HG02798 (cell line): Measurements from ENCODE around the gene UTP11.
"Not testable (repeated sequence)": the region's sequence is repeated elsewhere in the genome, so short reads cannot be mapped to it uniquely, and the experiment has no call there.

Experiments
- ATAC-seq: cut with Tn5 transposase; IDR thresholded peaks from one replicate; pipeline ENCODE4 v1.9.1; 2021; ENCODE audit warnings: mild to moderate bottlenecking; ENCODE audit not compliant: unreplicated experiment, poor library complexity

UTP11 gene

DNA sequence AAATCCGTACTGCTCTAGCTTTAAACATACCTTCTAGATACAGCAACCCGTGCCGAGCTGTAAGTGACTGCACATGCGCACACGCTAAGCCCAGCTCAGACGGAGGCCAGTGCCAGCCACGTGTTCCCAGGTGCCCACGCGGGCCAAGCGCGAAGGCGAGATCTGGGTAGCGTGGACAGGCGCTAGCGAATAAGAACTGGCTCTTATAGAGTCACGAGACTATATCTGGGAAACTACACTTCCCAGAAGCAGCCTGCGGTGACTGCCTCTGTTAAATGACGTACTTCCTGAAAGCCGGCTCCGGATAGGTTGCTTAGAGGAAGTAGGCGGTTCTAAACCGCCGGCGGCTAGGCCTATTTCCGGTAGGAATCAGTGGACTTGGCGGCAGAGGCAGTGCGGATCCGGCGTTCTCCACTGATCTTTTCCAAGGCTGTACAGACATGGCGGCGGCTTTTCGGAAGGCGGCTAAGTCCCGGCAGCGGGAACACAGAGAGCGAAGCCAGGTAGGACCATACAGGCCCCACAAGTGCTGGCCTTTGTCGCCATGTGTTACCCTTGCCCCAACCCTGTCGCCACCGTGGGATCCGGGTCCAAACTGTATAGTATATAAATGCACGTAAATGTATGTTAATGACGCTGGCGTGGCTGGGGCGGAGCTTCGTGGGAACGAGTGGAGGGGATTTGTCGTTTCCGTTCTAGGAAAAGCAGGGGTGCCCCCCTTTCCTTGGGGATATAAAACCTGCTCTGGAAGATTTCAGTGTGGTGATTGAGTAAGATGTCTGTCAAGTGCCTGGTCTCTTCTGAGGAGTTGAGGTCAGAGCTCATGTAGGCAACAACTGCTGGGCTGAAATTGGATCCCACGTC lies at the start of gene UTP11:
TSS of gene UTP11 (plus strand) at position 372 of the 864 bp plus-strand sequence. CDS start at position 441, 69 bp downstream.
- peak; percentile 97 for ATAC-seq

DNA sequence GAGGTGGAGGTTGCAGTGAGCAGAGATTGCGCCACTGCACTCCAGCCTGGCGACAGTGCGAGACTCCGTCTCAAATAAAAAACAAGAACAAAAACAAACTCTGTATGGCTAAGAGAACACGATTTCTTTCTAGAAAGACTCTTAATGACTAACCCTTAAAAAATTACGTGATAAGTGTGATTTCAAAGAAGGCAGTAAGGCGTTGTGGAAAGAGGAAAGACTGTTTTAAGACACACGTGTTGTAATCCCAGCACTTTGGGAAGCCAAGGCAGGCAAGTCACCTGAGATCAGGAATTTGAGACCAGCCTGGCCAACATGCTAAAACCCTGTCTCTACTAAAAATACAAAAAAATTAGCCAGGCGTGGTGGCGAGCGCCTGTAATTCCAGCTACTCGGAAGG lies 48.4 kb upstream of the UTP11 start:
- not testable (repeated sequence) for ATAC-seq

GRCh38 chr1:37965301-37965700 lies 47.2 kb upstream of the UTP11 start:
- no peak for ATAC-seq

DNA sequence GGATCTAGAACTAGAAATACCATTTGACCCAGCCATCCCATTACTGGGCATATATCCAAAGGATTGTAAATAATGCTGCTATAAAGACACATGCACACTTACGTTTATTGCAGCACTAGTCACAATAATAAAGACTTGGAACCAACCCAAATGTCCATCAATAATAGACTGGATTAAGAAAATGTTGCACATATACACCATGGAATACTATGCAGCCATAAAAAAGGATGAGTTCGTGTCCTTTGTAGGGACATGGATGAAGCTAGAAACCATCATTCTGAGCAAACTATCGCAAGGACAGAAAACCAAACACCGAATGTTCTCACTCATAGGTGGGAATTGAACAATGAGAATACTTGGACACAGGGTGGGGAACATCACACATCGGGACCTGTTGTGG lies 38.9 kb upstream of the UTP11 start:
- not testable (repeated sequence) for ATAC-seq

DNA sequence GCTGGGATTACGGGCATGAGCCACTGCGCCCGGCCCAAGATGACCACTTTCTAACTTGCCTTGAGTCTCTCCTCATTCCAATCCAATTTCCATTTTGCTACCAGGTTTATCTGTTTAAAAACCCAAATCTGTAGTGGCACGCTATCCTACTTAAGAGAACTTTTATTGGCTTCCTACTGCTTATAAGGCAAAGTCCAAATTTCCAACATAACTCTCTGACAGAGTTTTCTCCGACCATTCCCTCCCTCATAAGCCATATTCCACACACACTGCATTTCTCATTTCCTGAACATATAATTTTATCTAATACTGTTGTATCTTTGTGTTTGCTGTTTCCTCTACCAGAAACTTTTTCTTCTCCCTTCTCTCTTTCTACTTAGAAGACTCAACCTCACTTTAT lies 38.0 kb upstream of the UTP11 start:
- ATAC-seq: no peak

DNA sequence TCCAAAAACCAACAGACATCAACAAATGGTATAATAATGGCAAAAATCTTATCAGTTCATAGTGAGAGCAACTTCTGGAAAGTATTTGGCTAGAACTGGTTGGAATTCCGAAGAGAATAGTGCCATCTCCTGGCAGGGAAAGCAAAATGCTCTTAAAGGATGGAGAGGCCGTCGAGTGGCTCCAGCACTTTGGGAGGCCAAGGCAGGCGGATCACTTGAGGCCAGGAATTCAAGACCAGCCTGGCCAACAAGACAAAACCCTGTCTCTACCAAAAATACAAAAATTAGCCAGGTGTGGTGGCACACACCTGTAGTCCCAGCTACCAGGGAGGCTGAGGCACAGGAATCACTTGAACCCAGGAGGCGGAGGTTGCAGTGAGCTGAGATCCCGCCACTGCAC lies 37.5 kb upstream of the UTP11 start:
- not testable (repeated sequence) for ATAC-seq

- no peak for ATAC-seq
Observed at GRCh38 chr1:37978541-37978940, 34.0 kb upstream of the UTP11 start.

DNA sequence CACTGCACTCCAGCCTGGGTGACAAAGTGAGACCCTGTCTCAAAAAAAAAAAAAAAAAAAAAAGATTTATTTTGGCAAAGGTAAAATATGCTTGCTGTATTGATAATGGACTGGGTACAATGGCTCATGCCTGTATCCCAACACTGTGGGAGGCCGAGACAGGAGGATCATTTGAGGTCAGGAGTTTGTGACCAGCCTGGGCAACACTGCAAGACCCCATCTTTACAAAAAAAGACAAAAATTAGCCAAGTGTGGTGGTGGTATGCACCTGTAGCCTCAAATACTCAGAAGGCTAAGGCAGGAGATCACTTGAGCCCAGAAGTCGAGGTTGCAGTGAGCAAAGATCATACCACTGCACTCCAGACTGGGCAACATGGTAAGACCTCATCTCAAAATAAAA lies 29.0 kb upstream of the UTP11 start:
- no peak for ATAC-seq

GRCh38 chr1:37987679-37988078 lies 24.9 kb upstream of the UTP11 start:
- ATAC-seq: no peak

GRCh38 chr1:37989361-37989930 lies 23.1 kb upstream of the UTP11 start:
- ATAC-seq: peak; percentile 13

DNA sequence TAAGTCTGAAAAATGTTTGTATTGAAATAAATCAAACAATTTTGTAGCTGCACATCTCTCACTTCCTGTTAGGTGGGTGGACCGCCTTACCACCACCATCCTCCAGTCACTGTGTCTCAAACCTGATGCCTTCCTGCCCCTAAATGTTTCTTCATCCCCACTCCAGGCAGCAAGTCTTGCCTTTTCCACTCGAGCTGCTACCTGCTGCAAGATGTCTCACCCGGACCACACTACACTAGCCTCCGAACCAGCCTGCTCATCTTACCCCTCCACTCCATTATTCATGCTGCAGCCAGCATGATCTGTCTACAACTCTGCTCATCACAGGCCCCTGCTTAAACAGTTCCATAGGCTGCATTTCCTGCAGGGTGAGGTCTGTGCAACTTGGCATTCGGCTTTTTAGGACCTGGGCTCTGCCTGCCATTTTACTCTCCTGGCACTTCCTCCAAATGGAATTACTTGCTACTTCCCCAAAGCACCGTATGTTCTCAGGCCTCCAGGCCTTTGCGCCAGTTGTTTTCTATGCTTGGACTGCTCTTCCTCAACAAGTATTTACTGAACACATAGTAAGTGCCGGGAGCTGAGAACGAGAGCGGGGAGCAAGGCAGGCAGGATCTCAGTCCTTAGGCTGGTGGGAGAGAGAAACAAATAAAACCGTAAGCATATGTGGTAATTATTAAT lies 17.5 kb upstream of the UTP11 start:
- no peak for ATAC-seq

DNA sequence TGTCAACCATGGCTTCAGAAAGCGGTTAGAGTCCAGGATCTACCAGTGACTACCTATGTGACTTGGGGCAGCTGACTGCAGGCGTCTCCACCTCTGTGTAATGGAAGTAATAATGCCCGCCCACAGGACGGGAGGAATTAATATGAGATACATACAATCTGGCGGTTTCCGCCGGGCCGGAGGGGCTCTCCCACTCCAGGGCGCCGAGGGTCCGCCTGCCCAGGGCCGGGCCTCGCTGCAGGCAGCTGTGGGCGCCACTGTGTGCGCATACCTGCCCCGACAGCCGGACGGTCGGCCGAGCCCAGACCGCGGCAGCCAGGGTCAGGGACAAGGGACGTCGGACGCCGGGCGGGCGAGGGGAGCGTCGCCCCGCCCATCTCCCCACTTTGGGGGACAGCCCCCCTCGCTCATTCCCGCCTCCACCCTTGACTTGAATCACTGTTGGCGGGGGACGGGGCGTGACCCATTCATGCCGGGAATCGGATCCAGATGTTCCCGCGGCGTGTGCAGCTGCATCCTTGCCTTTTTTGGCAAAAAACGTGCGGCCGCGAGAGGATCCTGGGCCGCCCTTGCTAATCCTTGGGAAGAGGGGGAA lies 16.7 kb upstream of the UTP11 start:
- ATAC-seq: no peak

GRCh38 chr1:37997256-37998088 lies 15.1 kb upstream of the UTP11 start:
- ATAC-seq: no peak

DNA sequence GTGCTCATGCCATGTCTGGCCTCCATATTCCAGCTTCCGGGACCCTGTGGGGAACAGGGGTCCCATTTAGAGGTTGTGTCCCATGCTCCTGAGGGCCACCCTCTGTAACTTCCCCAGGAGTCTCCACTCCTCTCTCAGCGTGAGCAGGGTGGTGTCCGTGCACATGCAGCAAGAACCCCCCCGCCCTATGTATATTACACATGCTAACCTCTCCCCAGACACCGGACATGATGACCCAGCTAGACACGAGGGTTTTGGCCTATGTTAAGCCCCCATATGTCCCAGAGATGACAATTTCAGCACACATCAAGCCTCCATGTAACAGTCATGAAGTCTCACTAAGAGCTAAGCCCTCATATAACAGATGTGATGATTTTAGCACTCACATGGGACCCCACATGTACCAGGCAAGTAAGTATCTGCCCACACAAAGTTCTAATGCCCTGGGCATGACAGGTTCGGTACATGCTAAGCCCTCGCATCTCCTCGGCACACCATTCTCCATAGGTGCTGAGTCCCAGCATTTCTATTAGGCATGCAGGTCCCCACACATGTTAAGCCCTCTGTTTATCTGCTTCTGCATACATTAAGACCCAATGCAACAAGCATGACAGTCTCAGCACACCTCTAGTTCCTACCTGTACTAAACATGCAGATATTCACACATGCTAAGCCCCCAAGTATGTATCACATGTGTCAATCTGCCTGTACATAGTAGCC lies 14.3 kb upstream of the UTP11 start:
- ATAC-seq: no peak

DNA sequence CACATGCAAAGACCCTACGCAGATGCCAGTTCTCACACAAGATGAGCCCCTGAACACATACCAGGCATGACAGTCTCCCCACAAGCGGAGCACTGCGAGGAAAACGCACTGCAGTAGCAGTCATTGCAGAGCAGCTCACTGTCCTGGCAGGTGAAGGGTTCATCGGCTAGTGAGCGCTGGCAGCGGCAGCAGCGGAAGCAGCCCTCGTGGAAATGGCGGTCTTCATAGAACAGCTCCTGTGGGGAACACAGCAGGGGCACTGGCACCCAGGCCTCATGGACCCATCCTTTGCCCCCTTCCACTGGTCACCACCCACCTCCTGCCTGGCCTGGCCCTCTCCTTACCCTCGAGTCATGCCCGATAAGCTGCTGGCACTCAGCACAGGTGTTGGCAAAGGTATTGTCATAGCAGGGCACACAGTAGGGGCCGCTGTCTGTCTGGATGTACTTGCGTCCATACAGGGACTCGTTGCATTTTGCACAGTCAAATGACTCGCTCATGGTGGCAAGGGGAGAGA lies 13.6 kb upstream of the UTP11 start:
- no peak for ATAC-seq

DNA sequence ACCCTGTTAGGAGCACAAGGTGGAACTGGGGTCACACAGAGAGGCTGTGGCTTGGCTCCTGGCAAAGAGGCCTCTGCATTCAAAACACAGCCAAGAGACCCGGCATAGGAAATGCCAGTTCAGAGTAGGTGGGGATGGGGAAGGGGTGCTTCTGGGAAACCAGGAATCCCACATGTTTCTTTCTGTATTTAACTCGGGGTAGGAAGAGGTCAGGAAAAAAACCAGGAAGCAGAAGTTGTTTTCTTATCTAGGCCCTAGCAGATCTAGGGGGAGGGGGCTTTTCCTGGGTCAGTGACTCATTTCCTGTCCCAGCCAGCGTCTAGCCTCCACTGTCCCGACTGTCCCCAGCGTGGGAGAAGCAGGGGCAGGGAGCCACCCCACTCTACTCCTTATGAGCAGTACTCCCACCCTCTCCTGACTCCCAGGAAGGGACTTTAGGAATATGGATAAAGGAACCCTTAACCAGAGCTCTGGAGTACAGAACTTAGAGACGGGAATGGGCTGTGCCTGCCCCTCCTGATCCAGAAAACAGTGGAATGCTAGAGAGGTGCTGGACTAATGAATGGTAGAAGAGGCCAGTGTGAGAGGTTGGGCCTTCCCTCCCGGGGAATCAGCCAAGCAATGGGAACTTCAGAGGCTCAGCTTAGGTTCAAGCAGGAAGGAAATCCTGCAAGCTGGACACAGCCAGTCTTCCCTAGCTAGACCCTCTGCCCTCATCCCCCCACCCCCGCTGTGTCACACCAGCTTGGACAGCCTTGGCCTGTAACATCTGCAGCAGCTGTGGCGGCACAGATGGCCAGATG lies 12.9 kb upstream of the UTP11 start:
- no peak for ATAC-seq

GRCh38 chr1:38000233-38000528 lies 12.4 kb upstream of the UTP11 start:
- ATAC-seq: no peak

DNA sequence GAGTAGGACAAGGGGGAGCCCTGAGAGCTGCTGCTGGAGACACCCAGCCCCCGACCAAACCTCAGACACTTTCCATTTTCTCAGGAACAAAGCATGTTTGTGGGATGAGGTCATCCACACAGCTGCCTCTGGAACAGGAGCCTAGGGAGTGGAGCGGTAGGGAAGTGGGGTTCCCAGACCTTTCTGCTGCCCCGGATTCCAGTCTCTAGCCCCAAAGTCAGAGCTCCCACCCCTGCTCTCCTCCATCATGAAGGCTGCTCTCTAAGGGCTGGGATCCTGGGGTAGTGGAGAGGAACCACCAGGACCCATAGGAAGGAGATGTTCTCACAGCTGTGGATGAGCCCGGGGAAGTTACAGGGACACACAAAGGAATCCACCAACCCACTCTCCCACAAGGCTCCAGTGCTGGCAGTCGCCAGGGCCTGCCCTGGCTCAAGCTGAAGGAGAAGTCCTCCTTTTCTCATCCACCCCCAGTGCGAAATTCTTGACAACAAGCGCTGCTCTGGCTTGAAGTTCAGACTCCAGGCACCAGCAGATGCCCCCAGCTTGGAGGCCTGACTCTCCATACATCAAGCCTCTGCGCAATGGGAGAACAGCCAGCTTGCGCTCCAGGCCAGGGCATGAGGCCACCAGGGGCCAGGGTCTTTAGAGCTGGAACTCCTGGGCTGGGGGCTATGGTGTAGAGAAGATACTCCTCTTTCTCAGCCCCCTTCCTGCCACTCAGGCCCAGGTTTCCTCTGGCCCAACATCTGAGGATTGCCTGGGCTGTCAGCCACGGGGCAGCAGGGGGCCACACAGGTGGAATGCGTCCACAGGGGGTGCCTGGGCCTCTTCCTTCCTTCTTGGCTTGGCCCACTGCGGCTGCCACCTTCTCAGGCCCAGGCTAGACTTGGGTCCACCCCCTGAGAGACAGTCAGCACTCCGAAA lies 11.7 kb upstream of the UTP11 start:
- no peak for ATAC-seq
